ENCODE measurements around the gene ECE1. TPM values are rescaled to one million over a fixed set of nuclear protein-coding genes. Genes with fewer than 3 reads are reported as not detected.

Gene ECE1
- total and polyA plus RNA-seq, 2 of the 8 experiments (the other 6 are each of a cell fraction or from before 2014, with no cell fraction given), result 21.4 to 36.8 TPM

DNA sequence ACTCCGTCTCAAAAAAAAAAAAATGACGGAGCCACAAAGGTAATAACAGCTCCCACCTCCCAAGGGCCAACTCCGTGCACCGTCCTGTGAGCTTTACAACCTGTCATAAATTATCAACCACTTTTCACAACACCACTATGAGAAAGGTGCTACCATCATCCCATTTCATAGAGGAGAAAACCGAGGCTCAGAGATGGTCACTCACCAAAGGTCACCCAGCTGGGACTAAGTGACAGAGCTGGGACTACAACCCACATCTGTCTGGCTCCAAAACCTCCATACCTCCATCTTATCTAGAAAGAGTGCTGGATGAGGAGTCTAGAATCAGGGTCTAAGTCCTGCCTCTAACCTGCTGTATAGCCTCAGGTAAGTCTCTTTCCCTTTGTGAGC lies 43.6 kb upstream of the ECE1 start:
- Histone ChIP-seq H3K4me1 (replicated peaks in 1 of 4; ENCODE audit: control insufficient read depth in 3 of 4, insufficient read depth in 4 of 4, low read length in 3 of 4) (peaks cover 16 to 37% (median 24%) of the 10 kb centered on the region in 4 experiments), H3K36me3 (ENCODE audit: control insufficient read depth in 2 of 4, insufficient read depth in 4 of 4, low read length in 3 of 4) (no peaks in the 10 kb centered on the region), H3K4me3 (ENCODE audit: extremely low read depth in 1 of 4, insufficient read depth in 2 of 4, low read depth in 3 of 4, low read length in 4 of 4) (no peak overlapping the region), H4K91ac (replicated peaks; ENCODE audit: insufficient read length, low read length) (peak overlapping the region; percentile 0), H3K27ac (ENCODE audit: low read depth, low read length) (no peak overlapping the region), H4K5ac (ENCODE audit: insufficient read length, low read depth, low read length) (no peak overlapping the region), H3K4ac (replicated peaks; ENCODE audit: insufficient read length, low read depth, low read length) (no peak overlapping the region), H2BK20ac (ENCODE audit: low read length) (no peak overlapping the region), H3K9me3 (ENCODE audit: insufficient read depth in 2 of 2, low read depth in 1 of 2, low read length in 1 of 2) (no peaks in the 10 kb centered on the region), H3K23me2 (ENCODE audit: low read depth, low read length) (no peaks in the 10 kb centered on the region), H4K8ac (ENCODE audit: extremely low read depth, insufficient read depth, low read length) (no peak overlapping the region), H3K79me2 (ENCODE audit: control insufficient read depth in 1 of 2, insufficient read depth in 2 of 2, low read length in 2 of 2) (peaks cover 0 to 5% of the 10 kb centered on the region in 2 experiments; a peak in 2 of 4 replicates), H3K79me1 (ENCODE audit: low read depth, low read length) (peaks cover 5% of the 10 kb centered on the region), H3K27me3 (replicated peaks in 1 of 4; ENCODE audit: control insufficient read depth in 3 of 4, extremely low read depth in 1 of 4, insufficient read depth in 3 of 4, low read length in 3 of 4) (no peaks in the 10 kb centered on the region), H4K20me1 (replicated peaks in 1 of 2; ENCODE audit: control insufficient read depth in 1 of 2, insufficient read depth in 2 of 2, low read length in 2 of 2) (peaks cover 3 to 14% of the 10 kb centered on the region in 2 experiments), H3K56ac (replicated peaks; ENCODE audit: insufficient read length, low read depth, low read length) (no peak overlapping the region), H3K18ac (ENCODE audit: extremely low read depth, low read length) (peak overlapping the region; percentile 25; the same call in 1 of the 2 replicates), H2BK15ac (ENCODE audit: low read length) (peak overlapping the region; percentile 74), H2BK5ac (ENCODE audit: low read depth, low read length) (0 out of 2 replicates have a peak overlapping the region, but pooled peaks have one; percentile 54), H3K23ac (ENCODE audit: insufficient read length) (no peak overlapping the region), H3K14ac (ENCODE audit: insufficient read length) (no peak overlapping the region), H3K9ac (replicated peaks in 1 of 4; ENCODE audit: extremely low read depth in 1 of 4, low read depth in 3 of 4, low read length in 3 of 4) (no peak overlapping the region; a peak in 1 of 7 replicates), H2AFZ (ENCODE audit: low read length) (no peak overlapping the region), H3K4me2 (ENCODE audit: insufficient read depth in 1 of 2, low read depth in 2 of 2, low read length in 2 of 2) (no peak overlapping the region; a peak in 1 of 4 replicates), H2AK5ac (ENCODE audit: low read depth, low read length) (peak overlapping the region; percentile 77), H2BK12ac (ENCODE audit: low read depth, low read length) (peak overlapping the region; percentile 81; the same call in 1 of the 2 replicates), H2BK120ac (replicated peaks; ENCODE audit: low read depth, low read length) (no peak overlapping the region)
- DNase-seq (ENCODE audit: low read depth in 1 of 2, low spot score in 2 of 2), result no peak
- FAIRE-seq, result no peak
- ChIA-PET CTCF (ENCODE audit: partially characterized antibody) (interaction anchor here (0.6 to 12.5 kb wide), 24 partner anchors 10 to 618 kb away, joined by 3 to 168 read pairs (median 5); partner anchors contain the start of gene ECE1), POLR2A (ENCODE audit: partially characterized antibody) (interaction anchor here (1.1 to 1.5 kb wide), 4 partner anchors 9 to 56 kb away, joined by 3 to 4 read pairs (median 4); no protein-coding TSS in a partner anchor)
- WGBS, 2 experiments (ENCODE audit: extremely low coverage in 1 of 2, insufficient coverage in 1 of 2, insufficient read length in 1 of 2, insufficient replicate concordance in 2 of 2, low coverage in 1 of 2, low lambda C conversion rate in 2 of 2, missing lambda C conversion rate in 1 of 2), result 94% methylated on average over 5 of the region's 5 CpGs; no CpG with 5 or more reads in 1 of the 2 experiments
- TF ChIP-seq YY1 (IDR thresholded peaks at IDR 0.05; ENCODE audit: low read depth, low read length) (no peak), PHF8 (conservative IDR thresholded peaks at IDR 0.05; ENCODE audit: low read depth, low read length) (no peak), CHD2 (IDR thresholded peaks at IDR 0.05; ENCODE audit: low read length) (no peak), RBBP5 (IDR thresholded peaks at IDR 0.05; ENCODE audit: borderline replicate concordance, low read depth, low read length) (no peak), SIX5 (IDR thresholded peaks at IDR 0.05; ENCODE audit: low read depth, low read length) (no peak), JUND (IDR thresholded peaks at IDR 0.05; ENCODE audit: low read length) (no peak), TBP (IDR thresholded peaks at IDR 0.05; ENCODE audit: low read depth, low read length) (no peak), BCL11A (IDR thresholded peaks at IDR 0.05; ENCODE audit: low read depth in 2 of 2, low read length in 2 of 2) (no peak), SIN3A (conservative IDR thresholded peaks at IDR 0.05 in 1 of 2, IDR thresholded peaks at IDR 0.05 in 1 of 2; ENCODE audit: low read depth in 1 of 2, low read length in 2 of 2) (no peak), CREB1 (IDR thresholded peaks at IDR 0.05) (no peak), RFX5 (IDR thresholded peaks at IDR 0.05; ENCODE audit: borderline replicate concordance, low read depth, low read length) (no peak)
- TF ChIP-seq, protein P1, sequence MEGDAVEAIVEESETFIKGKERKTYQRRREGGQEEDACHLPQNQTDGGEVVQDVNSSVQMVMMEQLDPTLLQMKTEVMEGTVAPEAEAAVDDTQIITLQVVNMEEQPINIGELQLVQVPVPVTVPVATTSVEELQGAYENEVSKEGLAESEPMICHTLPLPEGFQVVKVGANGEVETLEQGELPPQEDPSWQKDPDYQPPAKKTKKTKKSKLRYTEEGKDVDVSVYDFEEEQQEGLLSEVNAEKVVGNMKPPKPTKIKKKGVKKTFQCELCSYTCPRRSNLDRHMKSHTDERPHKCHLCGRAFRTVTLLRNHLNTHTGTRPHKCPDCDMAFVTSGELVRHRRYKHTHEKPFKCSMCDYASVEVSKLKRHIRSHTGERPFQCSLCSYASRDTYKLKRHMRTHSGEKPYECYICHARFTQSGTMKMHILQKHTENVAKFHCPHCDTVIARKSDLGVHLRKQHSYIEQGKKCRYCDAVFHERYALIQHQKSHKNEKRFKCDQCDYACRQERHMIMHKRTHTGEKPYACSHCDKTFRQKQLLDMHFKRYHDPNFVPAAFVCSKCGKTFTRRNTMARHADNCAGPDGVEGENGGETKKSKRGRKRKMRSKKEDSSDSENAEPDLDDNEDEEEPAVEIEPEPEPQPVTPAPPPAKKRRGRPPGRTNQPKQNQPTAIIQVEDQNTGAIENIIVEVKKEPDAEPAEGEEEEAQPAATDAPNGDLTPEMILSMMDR (IDR thresholded peaks at IDR 0.05; ENCODE audit: control extremely low read depth in 1 of 3, insufficient read depth in 1 of 3, low read depth in 1 of 3, low read length in 3 of 3), result no peak
